GM12878 (cell line): ENCODE results near the gene TRAP1. TPM values are rescaled to one million over a fixed set of nuclear protein-coding genes. Genes with fewer than 3 reads are reported as not detected.

ENCODE experiments used
- ATAC-seq: fragments of 200-7000 bp; cut with Tn5 transposase; 3 replicates; pipeline ENCODE4 v1.9.1; 2020; ENCODE audit warnings: mild to moderate bottlenecking, moderate library complexity
- BruUV-seq: library from RNA; stranded (reverse); fragments of 400-500 nt; replicated peaks from 2 replicates; lab custom pipeline; 2021; lab: Mats Ljungman, UMichigan
- CTCF ChIA-PET: fragments of 300-600 bp; sonication (Branson Sonifier 250); formaldehyde crosslinking; extraction: SDS; loops from one replicate; lab custom pipeline; 2021; ENCODE audit warnings: inconsistent platforms; lab: Yijun Ruan, JAX
- POLR2A ChIA-PET: fragments of 350-600 bp; formaldehyde crosslinking; extraction: SDS; loops from one replicate; lab custom pipeline; 2021; ENCODE audit warnings: inconsistent platforms; lab: Charles Lee
- RAD21 ChIA-PET: fragments of 300-600 bp; sonication (Branson Sonifier 250); formaldehyde crosslinking; loops from one replicate; lab custom pipeline; 2023; ENCODE audit warnings: antibody characterized with exemption; ENCODE audit not compliant: unreplicated experiment; lab: Charles Lee
- SMC1A ChIA-PET: fragments of 300-600 bp; sonication (Branson Sonifier 250); formaldehyde crosslinking; loops from one replicate; lab custom pipeline; 2023; ENCODE audit not compliant: unreplicated experiment, uncharacterized antibody; lab: Charles Lee
- DNase-seq: peaks from one replicate; pipeline ENCODE4 v3.0.0-alpha.2; 2011; ENCODE audit warnings: low read depth, low spot score
- FAIRE-seq: peaks from 3 replicates; lab custom pipeline; 2011; peaks lifted over from hg19 to GRCh38; lab: Jason Lieb, UNC
- H2AFZ ChIP-seq: 2 replicates; pipeline ENCODE4 v1.6.0; 2011; ENCODE audit warnings: low read depth, low read length, control low read depth; ENCODE audit not compliant: control insufficient read depth
- H3K27ac ChIP-seq: 2 replicates; pipeline ENCODE4 v1.5.1; 2011; ENCODE audit warnings: control low read depth; ENCODE audit not compliant: control insufficient read depth, insufficient read depth
- H3K27me3 ChIP-seq, 2 experiments: replicated peaks in 1 of 2; 2 replicates each; pipeline versions ENCODE4 v1.6.0 to v1.6.1; 2011; ENCODE audit warnings: low read length in 1 of 2; ENCODE audit not compliant: control insufficient read depth in 2 of 2, insufficient read depth in 2 of 2
- H3K36me3 ChIP-seq, 2 experiments: 2 replicates each; pipeline ENCODE4 v1.5.1; 2011; ENCODE audit warnings: low read length in 1 of 2; ENCODE audit not compliant: control insufficient read depth in 2 of 2, insufficient read depth in 2 of 2
- H3K4me1 ChIP-seq: 2 replicates; pipeline ENCODE4 v1.6.1; 2011; ENCODE audit warnings: mild to moderate bottlenecking, low read length, moderate library complexity, mixed read lengths; ENCODE audit not compliant: control insufficient read depth, insufficient read depth
- H3K4me2 ChIP-seq: 2 replicates; pipeline ENCODE4 v1.6.0; 2011; ENCODE audit warnings: control low read depth; ENCODE audit not compliant: control insufficient read depth, insufficient read depth
- H3K4me3 ChIP-seq: fragments of 200-600 bp; sonication (generic); 2 replicates; pipeline ENCODE4 v1.5.1; 2016
- H3K79me2 ChIP-seq: 2 replicates; pipeline ENCODE4 v1.6.0; 2011; ENCODE audit warnings: low read length; ENCODE audit not compliant: control insufficient read depth, insufficient read depth
- H3K9ac ChIP-seq: 2 replicates; pipeline ENCODE4 v1.8.0; 2011; ENCODE audit warnings: low read length, control low read depth, mixed read lengths; ENCODE audit not compliant: control insufficient read depth, insufficient read depth
- H3K9me3 ChIP-seq: replicated peaks from 3 replicates; pipeline ENCODE4 v1.5.1; 2011; ENCODE audit warnings: mild to moderate bottlenecking, low read length; ENCODE audit not compliant: control insufficient read depth, insufficient read depth
- H4K20me1 ChIP-seq: 2 replicates; pipeline ENCODE4 v1.6.0; 2011; ENCODE audit not compliant: control insufficient read depth, insufficient read depth
- KDM1A ChIP-seq: fragments of 200-600 bp; sonication (generic); IDR thresholded peaks from 2 replicates; pipeline ENCODE4 v1.6.1; 2016; ENCODE audit warnings: borderline replicate concordance
- MXI1 ChIP-seq: fragments of 150-350 bp; IDR thresholded peaks from 2 replicates; pipeline ENCODE4 v1.6.1; 2011; ENCODE audit warnings: low read depth, mild to moderate bottlenecking, inconsistent platforms, low read length, improper control_type of control experiment
- NFIC ChIP-seq: IDR thresholded peaks from 2 replicates; pipeline ENCODE4 v1.6.1; 2012; ENCODE audit warnings: low read depth, mild to moderate bottlenecking, inconsistent platforms, low read length, moderate library complexity
- NR2C1 ChIP-seq: fragments of 450-650 bp; IDR thresholded peaks from 2 replicates; pipeline ENCODE4 v1.6.1; 2017; ENCODE audit warnings: antibody characterized with exemption, mild to moderate bottlenecking, moderate library complexity
- SMAD5 ChIP-seq: IDR thresholded peaks from 2 replicates; pipeline ENCODE4 v1.6.1; 2016; ENCODE audit warnings: antibody characterized with exemption, low read depth
- SREBF1 ChIP-seq: IDR thresholded peaks from 2 replicates; pipeline ENCODE4 v1.6.1; 2012; ENCODE audit warnings: mild to moderate bottlenecking, low read length
- STAT3 ChIP-seq: IDR thresholded peaks from 2 replicates; pipeline ENCODE4 v1.6.1; 2011; ENCODE audit warnings: low read depth, low read length, improper control_type of control experiment
- SUPT20H ChIP-seq: IDR thresholded peaks from 2 replicates; pipeline ENCODE4 v1.6.1; 2011; ENCODE audit warnings: low read depth, mild to moderate bottlenecking, low read length, moderate library complexity, borderline replicate concordance; ENCODE audit not compliant: control insufficient read depth
- TARDBP ChIP-seq: IDR thresholded peaks from 2 replicates; pipeline ENCODE4 v1.6.1; 2016; ENCODE audit warnings: borderline replicate concordance
- ZBED1 ChIP-seq: IDR thresholded peaks from 2 replicates; pipeline ENCODE4 v1.6.1; 2016; ENCODE audit warnings: borderline replicate concordance
- WGBS: methylation state at CpG from one replicate; pipeline ENCODE4 v1.1.6; 2016; ENCODE audit warnings: low lambda C conversion rate; ENCODE audit not compliant: insufficient replicate concordance, insufficient coverage; ENCODE audit errors: missing lambda C conversion rate; 5-methylcytosine and 5-hydroxymethylcytosine counted together
- in situ Hi-C: fragments of 300-500 bp; cut with MboI; formaldehyde crosslinking; loops from 9 replicates; pipeline ENCODE4 v1.14.3; 2018; ENCODE audit warnings: mixed read lengths
- intact Hi-C: fragments of 100-400 bp; cut with micrococcal nuclease; formaldehyde crosslinking; loops from one replicate; pipeline ENCODE4 v1.14.2; 2022; ENCODE audit not compliant: unreplicated experiment
- polyA plus RNA-seq, 11 experiments: library from polyadenylated mRNA; depleted of rRNA in 4 of 11; unstranded in 6 of 11; stranded (reverse) in 5 of 11; fragments of >200 nt; fragmentation: Nextera tagmentation in 4 of 11; fragmentation: Illumina TruSeq in 1 of 11; extraction: Ambion mirVana in 4 of 11; extraction: Trizol in 1 of 11; gene quantifications; 1 replicate in 1 of 11; 2 replicates in 10 of 11; pipeline versions ENCODE4 v1.2.1 to v1.2.3, GENCODE V29; 2011 to 2016; ENCODE audit warnings: inconsistent platforms in 2 of 11, missing spikeins in 2 of 11, low read depth in 1 of 11
- total RNA-seq, 4 experiments: library from RNA; depleted of rRNA in 3 of 4; stranded (reverse); fragments of >200 nt in 3 of 4; fragmentation: Illumina TruSeq in 1 of 4; extraction: Trizol in 1 of 4; gene quantifications; 2 replicates each; pipeline versions ENCODE4 v1.2.1 to v1.2.3, GENCODE V29; 2013 to 2021
- TF ChIP-seq, protein P1 (sequence below): fragments of 450-650 bp; IDR thresholded peaks from 2 replicates; pipeline ENCODE4 v1.6.1; 2018; ENCODE audit warnings: borderline replicate concordance, mild to moderate bottlenecking; ENCODE audit not compliant: partially characterized antibody

The TRAP1 gene
- total and polyA plus RNA-seq, 10 of the 15 experiments (the other 5 are each of a cell fraction or from before 2014, with no cell fraction given) = 16.3 to 442 (median 241) TPM

DNA sequence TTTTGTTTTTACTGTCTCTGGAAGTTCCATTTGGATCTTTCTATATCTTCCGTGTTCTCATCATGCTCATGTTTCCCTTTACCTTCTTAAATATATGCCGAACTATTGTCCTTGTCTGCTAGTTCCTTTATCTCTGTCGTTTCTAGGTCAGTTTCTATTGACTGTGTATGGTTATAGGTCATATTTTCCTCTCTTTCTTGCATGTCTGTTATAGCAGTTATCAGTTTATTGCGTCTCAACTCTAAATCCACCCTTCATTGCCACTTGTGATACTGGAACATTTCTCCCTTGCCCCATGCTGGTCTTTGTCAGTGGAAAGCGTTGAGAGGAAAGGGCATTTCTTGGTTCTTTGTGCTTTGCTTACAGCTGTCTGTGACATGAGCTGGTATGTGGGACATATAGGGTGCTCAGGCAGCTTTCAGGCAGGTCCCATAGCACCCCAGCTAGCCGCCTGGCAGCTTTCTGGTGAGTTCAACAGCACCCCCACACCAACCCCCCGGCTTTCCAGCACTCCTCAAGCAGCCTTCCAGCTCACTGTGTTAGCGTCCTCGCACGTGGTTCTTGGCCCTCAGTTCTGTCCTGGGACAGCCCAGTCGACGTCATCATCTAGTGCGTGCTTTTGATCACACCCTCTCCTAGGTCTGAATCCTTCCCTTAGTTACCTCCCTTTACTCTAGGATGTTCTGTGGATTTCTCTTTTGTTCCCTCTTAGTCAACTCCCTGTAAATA, 78.2 kb downstream of the TRAP1 start:
- ChIA-PET SMC1A (interaction anchor here (1.6 kb wide), 1 partner anchor 27 kb away, joined by 5 read pairs; the partner anchor contains the start of gene SLX4), POLR2A (no interaction called here), RAD21 (no interaction called here), CTCF (interaction anchor here (1.2 kb wide), 1 partner anchor 13 kb away, joined by 4 read pairs; no protein-coding TSS in a partner anchor)
- no TSS peak for BruUV-seq
- FAIRE-seq = no peak
- peaks cover 0 to 10% of the 10 kb centered on the region in 2 experiments; a peak in 2 of 4 replicates for H3K36me3 ChIP-seq
- H3K27me3 ChIP-seq = no peaks in the 10 kb centered on the region
- H4K20me1 ChIP-seq = no peaks in the 10 kb centered on the region
- intact Hi-C loops (no loop called here), in situ Hi-C loops (no loop called here)
- DNase-seq = no peak
- H2AFZ ChIP-seq = no peak overlapping the region
- no peak for ATAC-seq
- no peak for TF ChIP-seq ZBED1
- TF ChIP-seq, protein P1, sequence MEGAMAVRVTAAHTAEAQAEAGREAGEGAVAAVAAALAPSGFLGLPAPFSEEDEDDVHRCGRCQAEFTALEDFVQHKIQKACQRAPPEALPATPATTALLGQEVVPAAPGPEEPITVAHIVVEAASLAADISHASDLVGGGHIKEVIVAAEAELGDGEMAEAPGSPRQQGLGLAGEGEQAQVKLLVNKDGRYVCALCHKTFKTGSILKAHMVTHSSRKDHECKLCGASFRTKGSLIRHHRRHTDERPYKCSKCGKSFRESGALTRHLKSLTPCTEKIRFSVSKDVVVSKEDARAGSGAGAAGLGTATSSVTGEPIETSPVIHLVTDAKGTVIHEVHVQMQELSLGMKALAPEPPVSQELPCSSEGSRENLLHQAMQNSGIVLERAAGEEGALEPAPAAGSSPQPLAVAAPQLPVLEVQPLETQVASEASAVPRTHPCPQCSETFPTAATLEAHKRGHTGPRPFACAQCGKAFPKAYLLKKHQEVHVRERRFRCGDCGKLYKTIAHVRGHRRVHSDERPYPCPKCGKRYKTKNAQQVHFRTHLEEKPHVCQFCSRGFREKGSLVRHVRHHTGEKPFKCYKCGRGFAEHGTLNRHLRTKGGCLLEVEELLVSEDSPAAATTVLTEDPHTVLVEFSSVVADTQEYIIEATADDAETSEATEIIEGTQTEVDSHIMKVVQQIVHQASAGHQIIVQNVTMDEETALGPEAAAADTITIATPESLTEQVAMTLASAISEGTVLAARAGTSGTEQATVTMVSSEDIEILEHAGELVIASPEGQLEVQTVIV = no peak
- no peak for TF ChIP-seq NR2C1
- no peak for TF ChIP-seq SREBF1
- no peak for TF ChIP-seq KDM1A
- no peak for TF ChIP-seq STAT3
- no peak for TF ChIP-seq TARDBP
- no peak for TF ChIP-seq NFIC
- no peak for TF ChIP-seq SUPT20H
- TF ChIP-seq MXI1 = no peak
- TF ChIP-seq SMAD5 = no peak
- no peaks in the 10 kb centered on the region for H3K9me3 ChIP-seq
- H3K27ac ChIP-seq = no peak overlapping the region
- H3K4me3 ChIP-seq = no peak overlapping the region
- 88% methylated on average over 13 of the region's 13 CpGs for WGBS
- peaks cover 2% of the 10 kb centered on the region; the same call in 1 of the 2 replicates for H3K79me2 ChIP-seq
- H3K4me2 ChIP-seq = no peak overlapping the region
- no peak overlapping the region for H3K9ac ChIP-seq
- peaks cover 10% of the 10 kb centered on the region; the same call in 1 of the 2 replicates for H3K4me1 ChIP-seq
